NAMALWA (cell line): ENCODE results near the gene PSG6.
"Not testable (repeated sequence)": the region's sequence is repeated elsewhere in the genome, so short reads cannot be mapped to it uniquely, and the experiment has no call there.

ENCODE experiments used
- DNase-seq: peaks from one replicate; pipeline ENCODE4 v3.0.0-alpha.2; 2015; ENCODE audit warnings: low spot score

Gene PSG6

GRCh38 chr19:42917634-42918033 is at the start of gene PSG6:
PSG6 (minus strand) TSS chr19:42917894; CDS start chr19:42917792, 102 bp downstream.
- DNase-seq = not testable (repeated sequence)

DNA sequence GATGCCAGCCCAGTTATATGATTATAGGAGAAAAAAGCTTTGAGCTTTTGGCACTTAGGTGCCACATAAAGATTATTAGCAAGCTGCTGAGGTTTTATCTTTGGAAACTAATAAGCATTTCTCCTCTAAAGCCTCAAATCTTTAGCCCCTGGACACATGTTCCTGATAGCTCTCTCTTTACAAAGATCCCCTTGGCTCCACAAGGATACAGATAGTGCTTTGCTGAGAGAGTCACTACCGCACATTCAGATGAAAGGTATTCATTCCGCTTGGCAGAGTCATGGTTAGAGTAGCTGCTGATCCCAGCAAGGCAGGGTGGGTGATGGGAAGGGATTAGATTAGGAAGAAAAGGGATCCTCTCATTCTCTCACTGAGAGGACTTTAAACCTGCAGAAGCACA is 47.5 kb upstream of the PSG6 start:
- DNase-seq = no peak

DNA sequence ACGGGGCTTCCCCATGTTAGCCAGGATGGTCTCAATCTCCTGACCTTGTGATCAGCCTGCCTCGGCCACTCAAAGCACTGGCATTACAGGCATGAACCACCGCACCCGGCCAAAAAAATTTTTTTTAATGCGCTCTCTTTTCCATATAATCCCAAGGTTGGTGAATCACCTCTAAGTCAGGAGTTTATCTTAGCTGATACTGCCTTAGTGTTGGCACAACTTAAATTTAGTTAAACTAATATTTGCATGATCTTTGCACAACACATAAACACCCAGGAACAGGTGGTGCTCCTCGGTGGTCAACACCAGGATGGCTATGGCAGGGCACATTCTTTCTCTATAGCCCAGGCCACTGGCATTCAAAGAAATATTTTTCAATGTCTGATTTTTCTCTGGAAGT is 43.4 kb upstream of the PSG6 start:
- no peak for DNase-seq

GRCh38 chr19:42952126-42952525 is 34.4 kb upstream of the PSG6 start:
- DNase-seq = not testable (repeated sequence)

GRCh38 chr19:42951476-42951875 is 33.8 kb upstream of the PSG6 start:
- DNase-seq = not testable (repeated sequence)

DNA sequence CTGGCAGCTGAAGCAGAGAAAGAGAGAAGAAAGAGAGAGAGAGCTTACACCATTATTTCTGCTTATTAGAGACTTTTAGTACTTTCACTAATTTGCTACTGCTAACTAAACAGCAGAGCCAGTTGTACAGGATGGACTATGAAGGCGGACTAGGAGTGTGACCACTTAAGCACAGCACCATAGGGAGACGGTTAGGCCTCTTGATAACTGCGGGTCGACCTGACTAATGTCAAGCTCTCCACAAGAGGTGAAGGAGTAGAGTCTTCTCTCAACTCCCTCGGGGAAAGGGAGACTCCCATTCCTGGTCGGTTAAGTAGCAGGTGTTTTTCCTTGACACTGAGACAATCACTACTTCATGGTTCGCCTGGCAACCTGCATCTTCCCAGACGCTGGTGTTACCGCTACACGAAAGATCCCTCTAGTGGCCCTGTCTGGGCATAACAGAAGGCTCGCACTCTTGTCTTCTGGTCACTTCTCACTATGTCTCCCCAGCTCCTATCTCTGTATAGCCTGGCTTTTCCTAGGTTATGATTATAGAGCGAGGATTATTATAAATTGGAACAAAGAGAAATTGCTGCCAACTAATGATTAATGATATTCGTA is 24.6 kb upstream of the PSG6 start:
- peak; percentile 25 for DNase-seq

DNA sequence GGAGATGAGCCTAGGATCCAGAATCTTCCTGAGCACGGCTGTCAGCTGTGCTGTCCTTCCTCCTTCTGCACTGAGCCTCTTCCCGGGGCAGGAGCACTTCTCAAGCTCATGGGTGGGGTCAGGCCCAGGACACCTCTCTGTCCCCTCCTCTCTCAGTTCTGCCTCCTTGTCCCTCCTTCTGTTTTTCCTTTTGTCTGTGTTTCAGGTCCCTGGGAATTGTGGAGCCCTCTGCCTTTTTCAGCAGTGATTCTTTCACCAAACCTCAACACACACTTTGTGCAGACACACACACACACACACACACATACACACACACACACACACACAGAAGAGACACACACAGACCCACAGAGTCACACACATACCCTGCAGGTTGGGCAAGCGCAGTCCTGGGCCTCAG is 19.4 kb upstream of the PSG6 start, which contains the start of gene PSG7:
PSG7 (minus strand) TSS at position 101 of the 400 bp plus-strand sequence. CDS start 131 bp downstream, outside the sequence.
- DNase-seq = not testable (repeated sequence)

- DNase-seq = not testable (repeated sequence)
These were observed 17.0 kb upstream of the PSG6 start for GRCh38 chr19:42934726-42935125.

GRCh38 chr19:42934183-42934582 is 16.5 kb upstream of the PSG6 start:
- not testable (repeated sequence) for DNase-seq

DNA sequence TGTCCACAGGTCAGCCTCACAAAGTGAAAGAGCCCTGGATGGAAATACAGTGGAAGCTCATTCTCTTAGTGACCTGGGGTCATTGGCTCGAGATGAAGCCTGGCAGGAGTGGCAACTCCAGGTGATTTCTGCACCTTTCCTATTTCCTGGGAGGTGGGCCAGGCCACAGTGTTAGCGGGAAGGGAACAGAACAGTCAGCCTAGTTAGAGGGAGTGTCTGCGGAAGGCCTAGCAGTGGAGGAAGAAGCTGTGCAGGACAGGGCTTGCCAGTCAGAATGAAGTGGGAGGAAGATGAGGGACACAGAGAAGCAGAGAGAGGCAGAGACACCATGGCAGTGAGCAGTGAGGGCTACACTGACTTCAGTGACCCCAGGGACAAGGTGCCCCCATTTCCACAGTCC is 15.7 kb upstream of the PSG6 start:
- DNase-seq = not testable (repeated sequence)

- not testable (repeated sequence) for DNase-seq
These were observed 14.9 kb upstream of the PSG6 start for GRCh38 chr19:42932485-42933101.

GRCh38 chr19:42930214-42930613 is 12.5 kb upstream of the PSG6 start:
- peak; percentile 26 for DNase-seq

GRCh38 chr19:42928896-42929295 is 11.2 kb upstream of the PSG6 start:
- DNase-seq = no peak

DNA sequence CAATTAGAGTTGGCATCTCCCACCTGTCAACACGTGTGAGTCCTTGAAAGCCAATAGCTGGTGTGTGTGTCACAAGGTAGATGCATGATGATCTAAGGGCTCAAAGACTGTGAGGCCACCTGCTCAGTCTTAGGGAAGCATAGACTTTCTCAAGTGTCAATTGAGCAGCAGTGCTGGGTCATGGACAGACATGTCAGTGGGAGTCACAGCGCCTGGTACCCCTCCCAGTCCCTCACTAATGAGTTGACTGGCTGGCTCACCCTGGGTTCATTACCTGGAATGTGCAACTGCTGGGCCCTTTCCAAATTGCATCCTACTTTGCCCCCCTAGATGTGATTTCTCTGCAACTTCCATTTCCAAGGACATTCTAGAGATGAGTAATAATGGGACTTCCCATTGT is 9.1 kb upstream of the PSG6 start:
- no peak for DNase-seq

DNA sequence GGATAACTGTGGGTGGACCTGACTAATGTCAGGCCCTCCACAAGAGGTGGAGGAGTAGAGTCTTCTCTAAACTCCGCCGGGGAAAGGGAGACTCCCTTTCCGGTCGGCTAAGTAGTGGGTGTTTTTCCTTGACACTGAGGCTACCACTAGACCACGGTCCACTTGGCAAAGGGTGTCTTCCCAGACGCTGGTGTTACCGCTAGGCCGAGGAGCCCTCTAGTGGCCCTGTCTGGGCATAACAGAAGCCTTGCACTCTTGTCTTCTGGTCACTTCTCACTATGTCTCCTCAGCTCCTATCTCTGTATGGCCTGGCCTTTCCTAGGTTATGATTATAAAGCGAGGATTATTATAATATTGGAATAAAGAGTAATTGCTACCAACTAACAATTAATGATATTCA is 5.4 kb upstream of the PSG6 start:
- DNase-seq = peak; percentile 58

DNA sequence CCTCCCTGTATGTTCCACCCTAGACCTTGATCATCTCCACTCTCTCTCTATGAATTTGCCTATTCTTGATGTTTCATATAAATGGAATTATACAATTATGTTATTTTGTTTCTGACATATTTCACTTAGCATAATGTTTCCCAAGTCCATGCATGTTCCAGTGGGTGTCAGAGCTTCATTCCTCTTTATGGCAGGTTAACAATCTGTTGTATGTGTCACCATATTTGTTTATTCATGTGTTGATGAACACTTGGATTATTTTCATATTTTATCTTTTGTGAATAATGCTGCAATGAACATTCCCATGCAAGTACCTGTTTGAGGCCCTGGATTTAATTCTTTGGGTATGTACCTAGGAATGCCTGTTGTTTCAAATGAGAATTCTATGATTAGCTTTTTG is 3.3 kb upstream of the PSG6 start:
- DNase-seq = not testable (repeated sequence)

GRCh38 chr19:42919757-42920079 is 2.0 kb upstream of the PSG6 start:
- DNase-seq = peak; percentile 7

DNA sequence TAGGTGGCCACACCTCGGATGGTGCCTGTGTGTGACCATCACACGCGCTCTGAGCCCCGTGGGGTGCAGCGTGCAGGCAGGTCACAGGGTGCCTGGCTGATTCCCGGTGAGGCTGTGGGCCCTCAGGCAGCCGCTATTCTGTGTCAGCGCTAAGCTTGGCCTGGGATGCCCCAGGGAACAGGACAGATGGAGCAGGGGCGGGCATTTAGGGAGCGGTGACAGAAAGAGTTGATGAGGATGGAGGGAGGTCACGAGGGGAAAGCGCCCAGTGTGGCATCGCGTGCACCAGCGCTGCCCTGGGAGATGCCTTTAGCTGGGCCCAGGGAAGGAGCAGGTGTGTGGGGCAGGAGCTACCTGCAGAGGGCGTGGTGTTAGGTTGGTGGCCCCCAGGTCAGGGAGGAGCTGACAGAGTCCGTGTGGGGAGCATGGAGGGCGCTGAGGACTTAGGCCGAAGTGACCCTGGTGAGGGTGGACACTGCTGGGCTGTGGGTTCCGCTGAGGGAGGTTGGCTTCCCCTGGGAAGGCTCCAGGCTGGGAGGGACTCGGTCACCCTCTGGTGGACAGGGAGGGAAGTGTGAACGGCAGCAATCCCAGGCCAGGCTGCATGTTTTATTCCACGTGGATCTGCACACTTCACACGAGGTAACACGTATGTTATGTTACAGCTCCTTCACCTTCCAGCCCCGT is 1.5 kb upstream of the PSG6 start:
- not testable (repeated sequence) for DNase-seq

DNA sequence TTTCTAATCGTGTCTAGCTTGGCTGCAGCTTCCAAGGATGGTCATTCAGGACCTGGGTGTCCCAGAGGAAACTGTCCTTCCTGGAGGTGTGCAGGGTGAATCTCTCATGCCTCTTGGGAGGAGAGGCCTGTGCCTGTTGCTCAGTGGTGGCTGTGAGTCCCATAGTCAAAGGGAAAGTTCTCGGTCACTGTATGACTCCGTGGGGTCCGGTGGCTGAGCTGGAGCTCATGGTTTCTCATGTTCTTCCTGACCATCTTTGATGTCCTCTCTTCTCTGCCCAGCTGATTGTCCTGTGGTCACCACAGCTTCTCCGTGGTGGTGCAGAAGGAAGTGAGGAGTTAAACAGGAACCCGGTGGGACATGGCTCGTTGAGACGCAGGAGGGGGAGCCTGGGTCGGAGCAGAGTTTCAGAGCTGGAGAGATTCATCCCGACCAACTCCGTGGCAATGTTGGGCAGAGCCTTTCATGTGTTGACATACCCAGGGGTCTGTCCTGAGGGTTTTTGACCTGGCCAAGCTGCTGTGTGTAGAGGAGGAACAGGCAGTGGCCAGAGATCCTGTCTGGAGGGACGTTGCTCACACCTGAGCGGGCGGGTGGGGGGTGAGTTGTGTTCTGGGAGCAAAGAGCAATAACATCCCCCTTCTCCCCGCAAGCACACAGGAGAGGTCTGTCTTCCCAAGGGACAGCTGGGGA is 829 bp upstream of the PSG6 start:
- not testable (repeated sequence) for DNase-seq

GRCh38 chr19:42916931-42917330 is 763 bp downstream of the PSG6 start:
- not testable (repeated sequence) for DNase-seq

GRCh38 chr19:42913516-42913915 is 4.2 kb downstream of the PSG6 start:
- DNase-seq = not testable (repeated sequence)

DNA sequence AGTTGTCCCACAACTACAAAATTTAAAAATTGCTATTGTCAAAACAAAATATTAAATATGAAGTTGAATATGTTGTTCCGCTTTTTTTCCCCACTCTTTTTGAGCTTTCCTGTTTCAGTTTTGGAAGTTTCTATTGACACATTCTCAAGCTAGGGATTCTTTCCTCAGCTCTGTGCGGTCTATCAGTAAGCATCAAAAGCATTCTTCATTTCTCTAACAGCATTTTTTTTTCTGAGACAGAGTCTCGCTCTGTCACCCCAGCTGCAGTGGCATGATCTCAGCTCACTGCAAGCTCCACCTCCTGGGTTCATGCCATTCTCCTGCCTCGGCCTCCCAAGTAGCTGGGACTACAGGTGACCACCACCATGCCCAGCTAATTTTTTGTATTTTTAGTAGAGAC is 4.8 kb downstream of the PSG6 start:
- DNase-seq = not testable (repeated sequence)

- not testable (repeated sequence) for DNase-seq
These were observed 6.0 kb downstream of the PSG6 start for GRCh38 chr19:42911731-42912130.
